HUES48 (cell line): Measurements from ENCODE around the gene PGM5.

Experiments used
- H3K27ac ChIP-seq: one replicate; pipeline ENCODE4 v1.7.0; 2013; ENCODE audit warnings: low read depth, low read length, inconsistent platforms
- H3K27me3 ChIP-seq: 2 replicates; pipeline ENCODE4 v1.6.1; 2013; ENCODE audit warnings: mild to moderate bottlenecking, low read length; ENCODE audit not compliant: control insufficient read depth, insufficient read depth
- H3K36me3 ChIP-seq: 2 replicates; pipeline ENCODE4 v1.6.1; 2013; ENCODE audit warnings: low read length; ENCODE audit not compliant: control insufficient read depth, insufficient read depth
- H3K4me1 ChIP-seq: 2 replicates; pipeline ENCODE4 v1.6.1; 2013; ENCODE audit warnings: mild to moderate bottlenecking, low read length; ENCODE audit not compliant: control insufficient read depth, insufficient read depth
- H3K4me3 ChIP-seq: 2 replicates; pipeline ENCODE4 v1.5.1; 2013; ENCODE audit warnings: mild to moderate bottlenecking, low read depth, low read length
- H3K9ac ChIP-seq: 2 replicates; pipeline ENCODE4 v1.6.1; 2013; ENCODE audit warnings: mild to moderate bottlenecking, low read depth, low read length, moderate library complexity
- H3K9me3 ChIP-seq: 2 replicates; pipeline ENCODE4 v1.6.1; 2013; ENCODE audit warnings: low read length; ENCODE audit not compliant: control insufficient read depth, insufficient read depth

The PGM5 gene

DNA sequence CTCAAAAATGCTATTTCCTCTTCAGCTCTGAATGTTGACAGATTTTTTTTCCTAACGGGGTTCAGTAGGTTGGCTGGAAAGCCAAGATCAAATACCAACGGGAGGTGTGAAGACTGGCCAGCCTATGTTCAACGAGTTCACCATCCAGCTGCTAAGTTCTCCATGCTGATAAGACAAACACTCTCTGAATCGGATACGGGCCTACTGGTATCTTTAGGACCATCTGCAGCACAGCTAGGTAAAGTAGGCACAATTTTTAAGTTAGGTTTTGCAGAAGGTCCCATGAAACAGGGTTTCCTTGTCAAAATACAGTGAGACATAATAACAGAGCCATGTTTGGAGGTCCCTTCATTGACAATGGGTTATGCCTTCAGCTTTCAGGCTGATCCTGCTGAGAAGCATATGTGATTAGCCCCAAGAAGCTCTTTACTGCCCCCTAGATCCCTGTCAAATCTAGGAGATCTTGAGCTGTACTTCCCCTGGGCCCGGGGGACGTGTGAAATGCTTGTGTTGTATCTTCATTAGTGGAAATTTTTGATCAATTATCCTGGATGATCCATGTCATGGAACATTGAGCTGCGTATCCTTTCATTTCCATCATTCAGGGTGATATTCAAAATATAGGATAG is 60.6 kb downstream of the PGM5 start:
- no peak overlapping the region for H3K27ac ChIP-seq
- no peaks in the 10 kb centered on the region for H3K4me1 ChIP-seq
- H3K27me3 ChIP-seq: peaks cover 20% of the 10 kb centered on the region
- no peak overlapping the region for H3K9ac ChIP-seq
- no peaks in the 10 kb centered on the region for H3K9me3 ChIP-seq
- H3K36me3 ChIP-seq: no peaks in the 10 kb centered on the region
- H3K4me3 ChIP-seq: no peak overlapping the region

DNA sequence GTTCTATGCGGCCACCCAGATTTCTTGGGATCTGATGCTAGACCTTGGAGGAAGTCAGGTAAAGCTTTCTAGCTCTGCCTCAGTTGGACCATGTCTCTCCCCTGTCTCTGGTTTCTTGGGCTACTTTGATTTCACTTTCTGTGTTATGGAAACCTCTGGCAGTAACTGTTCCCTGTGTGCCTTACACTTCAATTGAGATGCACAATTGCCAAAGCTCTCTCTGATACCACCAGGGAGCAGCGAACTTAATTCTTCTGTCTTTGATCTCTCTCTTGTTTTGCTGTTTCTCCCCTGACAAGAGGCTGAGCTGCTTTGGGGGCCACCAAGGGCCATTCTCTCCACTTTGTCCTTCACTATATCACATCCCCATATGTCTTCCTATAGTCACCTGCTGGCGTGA is 61.4 kb downstream of the PGM5 start:
- Histone ChIP-seq H3K4me1 (no peaks in the 10 kb centered on the region), H3K9me3 (no peaks in the 10 kb centered on the region), H3K27me3 (peaks cover 20% of the 10 kb centered on the region), H3K4me3 (no peak overlapping the region), H3K36me3 (no peaks in the 10 kb centered on the region), H3K9ac (no peak overlapping the region), H3K27ac (no peak overlapping the region)

DNA sequence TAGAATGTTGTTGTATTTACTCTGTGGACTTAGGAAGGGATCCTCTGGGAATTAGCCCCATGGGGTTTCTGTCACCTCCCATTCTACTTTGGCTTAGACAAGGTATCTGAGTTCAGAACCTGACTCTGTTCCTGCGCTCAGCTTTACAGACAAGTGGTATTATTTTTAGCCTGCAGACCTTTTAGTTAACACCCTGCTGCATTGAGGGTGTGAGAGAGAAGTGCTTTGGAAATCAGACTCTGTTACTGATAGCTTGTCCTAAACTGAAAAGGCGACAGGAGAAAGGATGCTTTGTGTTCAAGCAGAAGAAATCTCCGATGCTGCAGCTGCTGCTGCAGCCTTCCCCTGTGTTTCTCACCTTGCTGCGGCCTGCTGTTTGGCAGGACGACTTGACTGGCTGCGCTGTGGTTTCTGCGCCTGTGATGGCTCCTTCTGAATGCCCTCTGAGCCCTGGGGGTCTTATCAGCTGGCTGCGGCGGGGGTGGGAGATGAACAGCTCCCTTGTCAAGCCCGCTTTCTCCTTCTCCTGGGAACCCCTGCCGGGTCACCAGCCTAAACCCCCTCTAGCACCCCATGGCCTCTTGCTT is 61.9 kb downstream of the PGM5 start:
- Histone ChIP-seq H3K9me3 (no peaks in the 10 kb centered on the region), H3K9ac (no peak overlapping the region), H3K36me3 (no peaks in the 10 kb centered on the region), H3K4me1 (no peaks in the 10 kb centered on the region), H3K27me3 (peaks cover 22% of the 10 kb centered on the region), H3K27ac (no peak overlapping the region), H3K4me3 (no peak overlapping the region)

DNA sequence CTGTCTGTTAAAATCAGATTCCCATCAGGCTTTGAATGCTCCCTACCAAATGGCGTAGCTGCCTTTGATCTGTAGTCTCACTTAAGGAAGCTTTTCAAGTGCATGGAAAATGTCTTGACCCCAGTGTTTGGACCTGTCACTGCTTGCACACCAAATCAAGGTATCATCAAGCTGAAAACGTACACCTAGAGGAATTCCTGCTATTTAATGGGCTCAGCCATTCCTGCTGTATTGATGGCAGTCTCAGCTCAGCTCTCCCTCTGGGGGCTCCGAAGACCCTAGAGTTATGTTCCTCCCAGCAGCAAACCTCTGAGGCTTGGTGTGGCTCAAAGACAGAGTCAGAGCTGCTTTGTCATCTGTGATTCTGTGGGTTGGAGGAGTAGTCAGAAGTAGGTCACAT is 63.5 kb downstream of the PGM5 start:
- Histone ChIP-seq H3K36me3 (no peaks in the 10 kb centered on the region), H3K27me3 (peaks cover 36% of the 10 kb centered on the region), H3K4me3 (no peak overlapping the region), H3K9ac (no peak overlapping the region), H3K27ac (no peak overlapping the region), H3K9me3 (no peaks in the 10 kb centered on the region), H3K4me1 (no peaks in the 10 kb centered on the region)

DNA sequence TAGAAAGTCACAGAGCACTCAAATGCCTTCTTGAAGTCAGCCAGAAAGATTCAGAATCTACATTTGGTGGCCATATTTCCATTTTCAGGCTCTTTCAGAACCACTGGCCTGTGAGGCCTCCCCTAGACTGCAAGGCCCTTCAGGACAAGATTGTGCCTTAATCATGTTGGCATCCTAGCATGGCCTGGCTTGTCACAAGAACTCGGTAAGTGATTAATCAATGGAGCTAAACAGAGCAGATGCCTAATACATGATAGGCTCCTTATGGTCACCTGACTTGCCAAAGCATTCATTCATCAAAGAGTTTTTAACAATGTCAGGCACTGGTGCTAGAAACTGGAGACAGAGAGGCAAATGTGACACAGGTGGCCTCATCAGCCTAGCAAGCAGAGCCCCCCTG is 70.3 kb downstream of the PGM5 start:
- Histone ChIP-seq H3K36me3 (no peaks in the 10 kb centered on the region), H3K27me3 (peaks cover 57% of the 10 kb centered on the region), H3K27ac (no peak overlapping the region), H3K4me1 (no peaks in the 10 kb centered on the region), H3K4me3 (no peak overlapping the region), H3K9ac (no peak overlapping the region), H3K9me3 (no peaks in the 10 kb centered on the region)

DNA sequence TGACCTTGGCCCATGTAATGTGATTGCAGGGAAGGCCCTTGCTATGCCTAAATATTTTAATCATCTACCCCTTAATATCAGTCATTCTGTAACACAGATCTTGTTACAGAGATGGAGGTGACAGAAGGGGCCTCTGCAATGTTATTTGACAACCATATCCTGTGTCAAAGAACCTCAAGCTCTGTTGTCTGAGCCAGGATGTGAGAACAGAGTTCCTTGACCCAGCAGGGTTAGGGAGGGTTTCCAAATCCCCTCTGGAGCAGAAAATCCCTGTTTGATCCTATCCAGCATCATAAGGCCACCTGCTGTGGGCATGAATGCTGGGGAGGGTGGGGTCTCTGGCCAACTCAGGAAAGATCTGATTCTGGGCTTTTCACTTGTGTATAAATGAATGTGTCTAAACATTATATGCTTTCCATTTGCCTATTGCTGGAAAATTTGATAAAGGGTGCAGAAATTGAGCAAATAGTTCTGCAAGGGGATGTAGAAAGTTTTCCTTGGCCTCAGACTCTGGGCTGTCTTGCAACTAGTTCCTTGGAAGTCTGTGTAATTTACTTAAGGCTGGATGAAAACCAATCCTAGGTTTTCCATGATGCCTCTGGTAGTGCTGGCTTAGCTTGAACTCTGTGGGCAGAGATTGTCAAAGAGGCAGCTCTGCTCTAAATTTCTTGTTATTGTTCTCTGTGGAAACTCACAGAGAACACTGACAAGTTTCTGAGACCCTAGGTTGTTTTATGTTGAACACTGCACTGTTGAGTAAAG is 71.0 kb downstream of the PGM5 start:
- Histone ChIP-seq H3K27me3 (peaks cover 57% of the 10 kb centered on the region), H3K4me3 (no peak overlapping the region), H3K27ac (no peak overlapping the region), H3K4me1 (no peaks in the 10 kb centered on the region), H3K9me3 (no peaks in the 10 kb centered on the region), H3K9ac (no peak overlapping the region), H3K36me3 (no peaks in the 10 kb centered on the region)

DNA sequence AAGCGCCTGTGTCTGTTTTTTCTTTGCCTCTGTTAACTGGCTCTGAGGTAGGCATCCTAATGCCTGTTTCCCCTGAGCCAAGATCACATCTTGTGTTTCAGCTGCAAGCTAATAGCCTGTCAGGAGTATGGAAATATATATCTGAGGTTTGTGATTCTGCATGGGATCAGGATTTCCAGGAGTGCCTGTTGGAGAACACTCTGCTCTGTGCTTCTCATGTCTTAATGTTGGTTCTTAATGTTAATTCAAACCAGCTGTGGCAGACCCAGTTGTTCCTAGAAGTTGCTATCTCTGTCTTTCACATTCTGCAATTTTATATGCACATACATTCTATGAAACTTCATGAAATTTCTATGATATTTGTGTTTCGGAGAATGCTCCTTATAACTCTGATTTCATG is 72.1 kb downstream of the PGM5 start:
- H3K4me1 ChIP-seq: no peaks in the 10 kb centered on the region
- H3K27ac ChIP-seq: no peak overlapping the region
- H3K4me3 ChIP-seq: no peak overlapping the region
- H3K27me3 ChIP-seq: peaks cover 54% of the 10 kb centered on the region
- H3K9ac ChIP-seq: no peak overlapping the region
- H3K9me3 ChIP-seq: no peaks in the 10 kb centered on the region
- no peaks in the 10 kb centered on the region for H3K36me3 ChIP-seq

DNA sequence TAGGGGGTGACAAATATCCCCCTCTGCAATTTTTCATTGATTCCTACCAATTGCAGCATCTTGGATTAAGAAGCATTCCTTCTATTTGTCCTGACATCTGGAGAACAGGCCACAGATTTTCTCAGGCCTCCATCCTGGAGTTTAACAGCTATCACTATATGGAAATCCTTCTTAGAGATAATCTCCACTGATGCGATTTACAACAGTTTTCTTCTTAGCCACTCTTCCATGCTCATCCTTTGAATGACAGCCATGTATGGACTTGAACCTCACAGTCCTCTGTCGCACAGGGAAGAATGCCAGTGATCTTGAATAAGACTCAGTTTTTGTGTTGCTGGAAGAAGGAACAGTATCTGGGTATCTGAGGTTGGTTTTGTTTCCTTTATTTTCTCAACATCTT is 73.2 kb downstream of the PGM5 start:
- Histone ChIP-seq H3K27me3 (peaks cover 43% of the 10 kb centered on the region), H3K36me3 (no peaks in the 10 kb centered on the region), H3K9me3 (no peaks in the 10 kb centered on the region), H3K4me3 (no peak overlapping the region), H3K27ac (no peak overlapping the region), H3K4me1 (no peaks in the 10 kb centered on the region), H3K9ac (no peak overlapping the region)

DNA sequence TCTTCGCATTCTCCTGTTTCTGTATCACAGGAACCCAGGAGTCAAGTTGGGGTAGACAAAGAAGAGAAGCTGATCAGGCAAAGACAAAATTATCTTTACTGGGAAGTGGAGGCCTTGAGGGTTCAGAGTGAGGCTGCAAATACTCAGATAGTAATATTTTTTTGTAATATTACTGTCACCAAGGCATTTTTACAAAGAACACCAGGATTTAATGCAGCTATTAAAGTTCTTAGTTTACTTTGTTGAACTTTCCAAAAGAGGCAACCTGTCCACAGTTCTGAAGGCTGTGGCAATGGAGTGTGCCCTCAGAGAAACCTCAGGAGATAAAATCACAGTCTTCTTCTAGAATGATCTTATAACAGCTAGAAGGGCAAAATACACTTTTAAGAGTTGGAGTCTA is 74.9 kb downstream of the PGM5 start:
- Histone ChIP-seq H3K9me3 (no peaks in the 10 kb centered on the region), H3K4me3 (no peak overlapping the region), H3K36me3 (no peaks in the 10 kb centered on the region), H3K4me1 (no peaks in the 10 kb centered on the region), H3K9ac (no peak overlapping the region), H3K27ac (no peak overlapping the region), H3K27me3 (peaks cover 44% of the 10 kb centered on the region)

DNA sequence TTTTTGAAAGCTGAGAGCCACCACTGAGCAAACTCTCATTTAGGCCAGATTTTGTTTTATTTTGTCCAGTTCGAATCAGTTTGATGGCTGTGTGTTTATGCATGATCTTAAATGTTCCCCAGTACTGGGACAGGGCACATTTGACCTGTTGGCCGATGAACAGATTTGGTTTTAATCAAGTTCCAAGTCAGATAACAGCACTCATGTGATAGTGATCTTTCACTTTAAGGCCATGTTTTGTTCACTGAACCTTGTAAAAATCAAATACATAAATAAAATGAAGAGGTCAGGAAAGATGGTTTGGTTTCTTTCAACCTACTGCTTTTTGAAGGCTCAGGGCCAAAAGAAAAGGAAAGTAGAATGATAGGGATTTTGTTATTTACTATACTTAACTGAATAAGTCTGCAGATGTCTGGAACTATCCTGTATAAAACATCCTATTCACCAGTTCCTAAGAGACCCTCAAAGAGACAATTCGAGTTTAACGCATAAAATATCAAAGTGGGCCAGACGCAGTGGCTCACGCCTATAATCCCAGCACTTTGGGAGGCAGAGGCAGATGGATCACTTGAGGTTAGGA is 77.2 kb downstream of the PGM5 start:
- H3K4me3 ChIP-seq: no peak overlapping the region
- no peaks in the 10 kb centered on the region for H3K36me3 ChIP-seq
- peaks cover 36% of the 10 kb centered on the region for H3K27me3 ChIP-seq
- no peak overlapping the region for H3K27ac ChIP-seq
- H3K9ac ChIP-seq: no peak overlapping the region
- no peaks in the 10 kb centered on the region for H3K4me1 ChIP-seq
- no peaks in the 10 kb centered on the region for H3K9me3 ChIP-seq

DNA sequence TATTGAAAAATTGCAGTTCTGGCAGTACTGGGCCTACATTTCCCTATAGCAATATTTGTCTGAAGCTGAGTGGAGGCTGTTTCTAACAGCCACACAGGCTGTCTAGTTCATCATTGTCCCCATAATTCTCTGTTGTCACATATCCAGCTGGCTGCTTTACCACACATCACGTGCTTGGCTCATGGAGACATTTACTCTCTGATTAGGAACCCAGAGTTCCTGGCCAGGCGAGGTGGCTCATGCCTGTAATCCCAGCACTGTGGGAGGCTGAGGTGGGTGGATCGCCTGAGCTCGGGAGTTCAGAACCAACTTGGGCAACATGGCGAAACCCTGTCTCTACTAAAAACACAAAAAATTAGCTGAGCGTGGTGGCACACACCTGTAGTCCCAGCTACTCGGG is 81.4 kb downstream of the PGM5 start:
- Histone ChIP-seq H3K36me3 (no peaks in the 10 kb centered on the region), H3K4me1 (no peaks in the 10 kb centered on the region), H3K9ac (no peak overlapping the region), H3K4me3 (no peak overlapping the region), H3K27me3 (peaks cover 20% of the 10 kb centered on the region), H3K9me3 (no peaks in the 10 kb centered on the region), H3K27ac (no peak overlapping the region)
